Suppressor macrophage treated with lipopolysaccharide for 1 hour (primary cell): ENCODE results near the gene EFCAB9.

ENCODE experiments used
- DNase-seq, 3 donors: peaks; one replicate each; pipeline ENCODE4 v3.0.0-alpha.2; 2020 to 2022

The EFCAB9 gene

DNA sequence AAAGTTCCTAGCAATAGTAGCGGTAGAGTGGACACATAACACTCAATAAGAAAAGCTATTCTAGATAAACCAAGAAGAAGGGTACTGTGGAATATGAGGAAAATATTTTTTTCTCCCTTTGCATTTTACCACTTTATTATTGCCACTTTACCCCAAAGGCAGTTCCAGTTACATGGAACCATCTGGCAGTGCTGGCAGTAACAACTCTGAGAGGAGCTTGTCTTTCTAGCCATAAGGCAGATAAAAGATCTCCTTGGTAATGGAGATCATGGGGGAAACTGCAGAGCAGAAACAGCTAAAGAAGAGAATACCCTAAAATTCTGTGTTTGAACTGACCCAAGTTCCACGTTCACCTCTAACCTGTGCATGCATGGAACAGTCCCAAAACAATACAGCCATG is 51.1 kb downstream of the EFCAB9 start:
- no peak for DNase-seq

- DNase-seq: no peak
Measured at GRCh38 chr5:172245703-172246125, 51.7 kb downstream of the EFCAB9 start.

- DNase-seq: no peak
Measured at GRCh38 chr5:172248637-172249036, 54.7 kb downstream of the EFCAB9 start.

DNA sequence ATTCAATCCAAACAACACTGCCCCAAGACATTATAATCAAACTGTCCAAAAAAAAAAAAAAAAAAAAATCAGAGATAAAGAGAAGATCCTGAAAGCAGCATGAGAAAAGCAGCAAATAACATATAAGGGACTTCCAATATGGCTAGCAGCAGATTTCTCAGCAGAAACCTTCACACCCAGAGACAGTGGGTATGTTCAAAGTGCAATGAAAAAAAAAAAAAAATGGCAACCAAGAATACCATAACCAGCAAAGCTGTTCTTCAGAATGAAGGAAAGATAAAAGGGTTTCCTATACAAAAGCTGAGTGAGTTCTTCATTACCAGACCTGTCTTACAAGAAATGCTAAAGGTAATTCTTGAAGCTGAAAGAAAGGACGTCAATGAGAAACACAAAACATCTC is 57.4 kb downstream of the EFCAB9 start:
- no peak for DNase-seq

DNA sequence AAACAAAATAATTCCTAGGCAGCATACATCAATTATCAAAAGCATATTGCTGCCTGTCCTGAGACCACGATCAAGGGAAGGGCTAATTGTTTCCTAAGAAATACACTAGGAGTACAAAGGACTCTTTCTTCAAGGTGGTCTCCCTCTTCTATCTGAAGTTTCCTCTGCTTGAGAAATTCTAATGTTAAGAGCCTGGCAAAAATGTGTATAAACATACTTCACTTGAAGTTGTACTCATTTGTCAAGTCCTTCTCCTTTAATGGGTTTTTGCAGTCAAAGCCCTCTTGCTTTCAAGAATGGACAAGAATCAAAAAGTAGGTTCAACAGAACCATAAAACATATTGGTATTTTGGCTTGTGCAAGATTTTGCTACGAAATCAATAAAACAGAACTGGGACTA is 58.5 kb downstream of the EFCAB9 start:
- no peak for DNase-seq
